ENCODE measurements around the gene KDM4C.

The KDM4C gene

DNA sequence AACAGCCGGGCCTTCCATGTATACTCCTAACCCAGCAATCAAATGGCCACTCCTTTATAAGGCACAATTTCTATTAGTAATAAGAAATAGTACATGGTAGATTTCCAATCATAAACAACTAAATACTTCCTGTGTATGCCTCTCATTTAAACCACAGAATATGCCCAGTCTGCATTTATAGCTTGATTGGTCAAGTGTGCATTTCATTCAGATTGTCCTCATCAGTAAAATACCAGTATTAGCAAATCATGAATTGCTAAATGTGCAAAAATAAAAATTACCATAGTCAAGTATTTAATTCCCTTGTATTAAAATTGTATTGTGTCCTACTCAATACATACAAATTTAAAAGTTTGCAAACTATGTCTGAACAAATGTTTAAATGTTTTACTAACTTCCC, 406.2 kb downstream of the KDM4C start:
- no peak for DNase-seq (ENCODE audit: extremely low read depth, low read depth)
- H3K4me3 ChIP-seq (replicated peaks; ENCODE audit: low read depth, low read length): no peak overlapping the region
- TF ChIP-seq, protein P1, sequence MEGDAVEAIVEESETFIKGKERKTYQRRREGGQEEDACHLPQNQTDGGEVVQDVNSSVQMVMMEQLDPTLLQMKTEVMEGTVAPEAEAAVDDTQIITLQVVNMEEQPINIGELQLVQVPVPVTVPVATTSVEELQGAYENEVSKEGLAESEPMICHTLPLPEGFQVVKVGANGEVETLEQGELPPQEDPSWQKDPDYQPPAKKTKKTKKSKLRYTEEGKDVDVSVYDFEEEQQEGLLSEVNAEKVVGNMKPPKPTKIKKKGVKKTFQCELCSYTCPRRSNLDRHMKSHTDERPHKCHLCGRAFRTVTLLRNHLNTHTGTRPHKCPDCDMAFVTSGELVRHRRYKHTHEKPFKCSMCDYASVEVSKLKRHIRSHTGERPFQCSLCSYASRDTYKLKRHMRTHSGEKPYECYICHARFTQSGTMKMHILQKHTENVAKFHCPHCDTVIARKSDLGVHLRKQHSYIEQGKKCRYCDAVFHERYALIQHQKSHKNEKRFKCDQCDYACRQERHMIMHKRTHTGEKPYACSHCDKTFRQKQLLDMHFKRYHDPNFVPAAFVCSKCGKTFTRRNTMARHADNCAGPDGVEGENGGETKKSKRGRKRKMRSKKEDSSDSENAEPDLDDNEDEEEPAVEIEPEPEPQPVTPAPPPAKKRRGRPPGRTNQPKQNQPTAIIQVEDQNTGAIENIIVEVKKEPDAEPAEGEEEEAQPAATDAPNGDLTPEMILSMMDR (IDR thresholded peaks at IDR 0.05; ENCODE audit: low read depth, low read length, missing control alignments): no peak

DNA sequence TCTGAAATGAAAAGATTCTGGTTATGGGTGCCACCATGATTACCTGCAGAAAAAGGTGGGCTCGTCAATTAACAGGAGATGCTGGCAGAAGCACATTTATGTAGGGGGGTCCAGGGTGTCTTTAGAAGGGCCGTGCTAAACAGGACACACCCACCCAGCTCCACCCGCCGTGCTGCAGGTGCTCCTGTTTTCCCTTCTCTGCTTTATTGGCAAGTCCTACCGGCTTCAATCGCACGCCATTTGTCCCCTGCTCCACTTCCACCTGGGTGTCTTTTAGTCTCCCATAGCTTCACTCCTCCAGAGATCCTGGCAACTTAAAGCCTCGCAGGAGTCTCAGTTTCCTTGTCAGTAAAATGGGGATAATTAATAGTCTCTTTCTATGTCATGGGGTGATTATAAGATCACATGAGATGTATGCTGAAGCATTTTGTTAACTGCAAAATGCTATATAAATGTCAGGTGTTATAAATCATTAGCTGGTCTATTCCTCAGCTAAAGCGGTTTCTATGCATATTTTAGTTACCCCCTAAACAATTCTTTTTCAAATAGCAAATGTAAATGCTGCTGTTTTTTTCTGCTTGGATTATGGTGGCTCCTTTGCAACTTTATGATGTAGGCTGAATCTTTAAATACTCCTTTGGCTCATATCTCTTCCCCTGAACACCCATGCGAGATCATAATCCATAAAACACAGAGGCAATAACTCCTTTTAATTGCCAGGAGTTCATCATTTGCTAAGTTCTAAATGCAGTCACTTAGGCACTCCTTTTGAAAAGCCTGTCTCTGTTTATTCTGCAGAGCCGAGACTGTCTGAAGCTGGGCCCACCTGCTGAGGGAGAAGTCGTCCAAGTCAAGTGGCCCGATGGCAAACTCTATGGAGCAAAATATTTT, 406.9 kb downstream of the KDM4C start:
- TF ChIP-seq, protein P1 (IDR thresholded peaks at IDR 0.05; ENCODE audit: low read depth, low read length, missing control alignments): no peak
- DNase-seq (ENCODE audit: extremely low read depth, low read depth): no peak
- no peak overlapping the region for H3K4me3 ChIP-seq (replicated peaks; ENCODE audit: low read depth, low read length)

DNA sequence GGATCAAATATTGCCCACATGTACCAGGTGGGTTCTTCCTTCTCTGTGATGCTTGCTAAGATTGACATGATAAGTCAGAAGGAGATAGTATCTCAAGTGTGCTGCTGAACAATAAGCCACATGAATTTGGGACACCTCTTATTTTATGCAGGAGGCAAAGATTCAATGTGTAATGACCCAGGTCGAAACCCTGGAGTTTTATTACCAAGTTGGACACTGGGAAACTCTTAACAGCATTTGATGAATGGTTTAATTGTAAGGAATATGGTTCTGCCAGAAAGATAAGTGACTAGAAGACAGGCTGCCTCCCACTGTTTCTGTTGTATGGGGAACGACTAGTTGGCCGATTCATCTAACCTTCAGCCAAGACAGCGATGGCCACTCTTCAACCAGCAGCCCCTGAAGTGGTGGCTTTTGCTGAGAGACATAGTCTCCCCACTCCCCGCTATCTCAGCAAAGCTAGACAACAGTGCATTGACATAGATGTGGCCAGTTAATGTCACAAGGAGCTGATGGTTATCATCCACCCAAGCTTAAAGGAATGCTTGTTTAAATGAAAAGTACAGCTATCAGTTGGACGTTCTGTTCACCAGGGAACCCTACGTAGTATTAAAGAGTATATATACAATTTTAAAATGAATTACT, 407.7 kb downstream of the KDM4C start:
- no peak for DNase-seq (ENCODE audit: extremely low read depth, low read depth)
- no peak overlapping the region for H3K4me3 ChIP-seq (replicated peaks; ENCODE audit: low read depth, low read length)
- TF ChIP-seq, protein P1 (IDR thresholded peaks at IDR 0.05; ENCODE audit: low read depth, low read length, missing control alignments): no peak

DNA sequence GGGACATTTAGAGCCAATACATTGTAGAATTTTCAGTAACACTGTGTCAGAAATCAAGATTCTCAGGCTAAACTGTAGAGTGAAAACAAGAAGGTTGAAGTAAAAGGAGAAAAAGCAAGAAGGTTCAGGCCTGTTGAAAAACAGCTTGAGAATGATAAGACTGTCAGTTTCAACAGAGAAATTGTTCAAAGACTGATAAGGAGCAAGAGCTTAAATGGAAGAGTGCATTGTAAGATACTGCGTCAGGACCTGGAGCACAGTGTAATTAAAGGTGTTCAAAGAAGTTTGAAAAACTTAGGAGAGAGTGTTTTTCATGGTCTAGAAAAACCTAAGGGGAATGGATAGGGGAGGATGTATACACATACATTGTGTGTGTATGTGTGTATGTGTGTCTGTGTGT, 408.3 kb downstream of the KDM4C start:
- DNase-seq (ENCODE audit: extremely low read depth, low read depth): no peak
- TF ChIP-seq, protein P1 (IDR thresholded peaks at IDR 0.05; ENCODE audit: low read depth, low read length, missing control alignments): no peak
- no peak overlapping the region for H3K4me3 ChIP-seq (replicated peaks; ENCODE audit: low read depth, low read length)

DNA sequence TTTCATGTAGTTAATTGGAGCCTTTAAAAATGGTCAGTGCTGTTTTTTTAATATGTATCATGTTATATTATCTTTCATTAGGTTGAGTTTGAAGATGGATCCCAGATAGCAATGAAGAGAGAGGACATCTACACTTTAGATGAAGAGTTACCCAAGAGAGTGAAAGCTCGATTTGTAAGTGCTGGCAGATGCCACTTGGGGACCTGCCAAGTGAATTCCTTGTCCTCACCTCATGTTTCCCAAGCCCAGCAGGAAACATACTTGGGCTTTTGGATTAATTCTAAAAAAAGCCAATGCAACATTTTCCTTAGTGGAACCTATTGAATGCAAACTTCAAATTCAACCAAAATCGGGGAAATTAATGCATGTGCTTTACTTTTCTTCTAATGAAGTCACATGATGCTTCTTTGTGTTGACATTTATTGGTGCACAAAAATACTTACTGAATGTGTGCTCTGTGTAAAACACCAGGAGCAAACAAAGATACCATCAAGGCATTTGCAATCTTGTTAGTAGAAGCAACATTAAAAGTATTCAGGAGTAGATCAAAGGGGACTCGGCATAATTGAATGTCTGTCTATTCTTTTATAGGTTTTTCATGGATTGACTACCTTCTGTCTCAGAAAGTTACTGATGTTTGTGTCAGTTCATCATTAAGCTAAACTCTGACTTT, 412.1 kb downstream of the KDM4C start:
- TF ChIP-seq, protein P1 (IDR thresholded peaks at IDR 0.05; ENCODE audit: low read depth, low read length, missing control alignments): no peak
- no peak overlapping the region for H3K4me3 ChIP-seq (replicated peaks; ENCODE audit: low read depth, low read length)
- no peak for DNase-seq (ENCODE audit: extremely low read depth, low read depth)

DNA sequence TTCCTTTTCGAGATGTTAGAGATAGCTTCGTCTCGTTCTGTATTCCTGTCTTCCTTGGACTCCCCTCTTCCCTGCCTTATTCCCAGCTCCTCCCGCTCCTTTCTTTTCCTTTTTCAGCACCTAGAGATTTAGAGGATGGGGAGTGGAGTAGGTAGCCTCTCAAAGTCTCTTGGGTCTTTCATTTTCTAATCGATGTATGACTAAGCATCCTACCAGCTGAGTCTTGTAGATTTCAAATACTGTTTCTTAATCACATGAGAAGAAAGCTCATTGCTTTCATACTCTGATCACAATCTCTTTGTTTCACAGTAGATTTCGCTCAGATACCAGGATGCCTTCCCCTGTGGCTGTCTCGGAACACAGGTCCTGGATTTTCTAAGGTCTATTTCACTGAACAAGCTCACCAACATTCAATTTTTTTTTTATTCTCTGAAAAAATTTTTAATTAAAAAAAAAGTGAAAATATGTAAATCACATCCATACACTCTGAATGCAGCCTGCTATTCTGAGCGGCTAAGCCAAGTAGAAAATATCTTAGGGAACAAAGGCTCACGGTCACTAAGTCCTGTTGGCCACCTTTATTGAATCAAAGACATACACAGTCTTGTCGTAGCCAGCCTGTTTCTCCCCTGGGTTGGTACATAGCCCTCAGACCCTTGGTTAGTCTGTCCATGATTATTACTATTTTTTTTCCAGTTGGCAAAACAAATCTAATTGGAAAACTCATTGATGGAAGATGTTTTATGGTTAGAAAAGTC, 413.8 kb downstream of the KDM4C start:
- no peak overlapping the region for H3K4me3 ChIP-seq (replicated peaks; ENCODE audit: low read depth, low read length)
- TF ChIP-seq, protein P1 (IDR thresholded peaks at IDR 0.05; ENCODE audit: low read depth, low read length, missing control alignments): no peak
- DNase-seq (ENCODE audit: extremely low read depth, low read depth): no peak

Data from HFF-Myc (cell line).